ENCODE data around the gene OBSCN. TPM values are rescaled to one million over a fixed set of nuclear protein-coding genes. Genes with fewer than 3 reads are reported as not detected.

OBSCN gene
- total RNA-seq, 1 donor from 2014 or later: 17.5 TPM

- Mint-ChIP-seq H3K36me3 (ENCODE audit: low read depth, unreplicated experiment) (peaks cover 21% of the 10 kb centered on the region), H3K27ac (ENCODE audit: unreplicated experiment) (no peak overlapping the region), H3K4me1 (ENCODE audit: low read depth, unreplicated experiment) (peaks cover 1% of the 10 kb centered on the region), H3K9me3 (ENCODE audit: unreplicated experiment) (no peaks in the 10 kb centered on the region), H3K4me3 (ENCODE audit: unreplicated experiment) (no peak overlapping the region), H3K27me3 (ENCODE audit: low read depth, unreplicated experiment) (peaks cover 26% of the 10 kb centered on the region)
- Histone ChIP-seq H3K9ac (ENCODE audit: low read length) (no peak overlapping the region), H3K4me3 (ENCODE audit: insufficient read depth, low read depth, low read length) (no peak overlapping the region), H3K4me2 (ENCODE audit: low read length) (no peak overlapping the region), H3K9me3 (ENCODE audit: insufficient read depth, low read depth, low read length) (no peaks in the 10 kb centered on the region), H3K36me3 (ENCODE audit: insufficient read depth, low read length) (no peaks in the 10 kb centered on the region), H3K27me3 (ENCODE audit: insufficient read depth, low read length) (peaks cover 7% of the 10 kb centered on the region), H3K4me1 (ENCODE audit: insufficient read depth, low read length) (peaks cover 11% of the 10 kb centered on the region), H3K27ac (ENCODE audit: low read depth, low read length) (no peak overlapping the region), H2AFZ (ENCODE audit: low read depth, low read length) (no peak overlapping the region), H4K20me1 (ENCODE audit: insufficient read depth, low read length) (peaks cover 47% of the 10 kb centered on the region), H3K79me2 (ENCODE audit: insufficient read depth, low read length) (peaks cover 5% of the 10 kb centered on the region)
- DNase-seq (ENCODE audit: low read depth) (no peak), FAIRE-seq (no peak)
- TF ChIP-seq EZH2 (IDR thresholded peaks at IDR 0.05; ENCODE audit: insufficient read depth, low read length) (no peak), CTCF (IDR thresholded peaks at IDR 0.05; ENCODE audit: insufficient read depth, low read depth, low read length) (no peak)
Measured at GRCh38 chr1:228413241-228414010, 205.6 kb downstream of the OBSCN start.

- no peak for DNase-seq (ENCODE audit: low read depth)
- peaks cover 11% of the 10 kb centered on the region for H3K4me1 ChIP-seq (ENCODE audit: insufficient read depth, low read length)
- Mint-ChIP-seq H3K4me3 (ENCODE audit: unreplicated experiment) (no peak overlapping the region), H3K4me1 (ENCODE audit: low read depth, unreplicated experiment) (peaks cover 1% of the 10 kb centered on the region), H3K9me3 (ENCODE audit: unreplicated experiment) (no peaks in the 10 kb centered on the region), H3K36me3 (ENCODE audit: low read depth, unreplicated experiment) (peaks cover 21% of the 10 kb centered on the region), H3K27me3 (ENCODE audit: low read depth, unreplicated experiment) (peaks cover 28% of the 10 kb centered on the region), H3K27ac (ENCODE audit: unreplicated experiment) (no peak overlapping the region)
- no peak overlapping the region for H3K4me3 ChIP-seq (ENCODE audit: insufficient read depth, low read depth, low read length)
- no peak overlapping the region for H3K9ac ChIP-seq (ENCODE audit: low read length)
- TF ChIP-seq CTCF (IDR thresholded peaks at IDR 0.05; ENCODE audit: insufficient read depth, low read depth, low read length) (no peak), EZH2 (IDR thresholded peaks at IDR 0.05; ENCODE audit: insufficient read depth, low read length) (no peak)
- H3K27ac ChIP-seq (ENCODE audit: low read depth, low read length): no peak overlapping the region
- H2AFZ ChIP-seq (ENCODE audit: low read depth, low read length): no peak overlapping the region
- peaks cover 7% of the 10 kb centered on the region for H3K27me3 ChIP-seq (ENCODE audit: insufficient read depth, low read length)
- no peak overlapping the region for H3K4me2 ChIP-seq (ENCODE audit: low read length)
- H3K79me2 ChIP-seq (ENCODE audit: insufficient read depth, low read length): no peaks in the 10 kb centered on the region
- no peak for FAIRE-seq
- H4K20me1 ChIP-seq (ENCODE audit: insufficient read depth, low read length): peaks cover 39% of the 10 kb centered on the region
- H3K9me3 ChIP-seq (ENCODE audit: insufficient read depth, low read depth, low read length): no peaks in the 10 kb centered on the region
- H3K36me3 ChIP-seq (ENCODE audit: insufficient read depth, low read length): no peaks in the 10 kb centered on the region
Measured at GRCh38 chr1:228414511-228415211, 206.8 kb downstream of the OBSCN start.
